Karpas-422 (cell line): ENCODE results near the gene MIA. TPM values are rescaled to one million over a fixed set of nuclear protein-coding genes. Genes with fewer than 3 reads are reported as not detected.
A peak's percentile ranks its signal among the peaks of the same experiment; 100 is the strongest.

ENCODE experiments used
- DNase-seq: peaks from one replicate; pipeline ENCODE4 v3.0.0-alpha.2; 2015
- H2AFZ ChIP-seq: fragments of 200-600 bp; sonication (generic); 2 replicates; pipeline ENCODE4 v1.6.1; 2014; ENCODE audit warnings: antibody characterized with exemption, low read length, mixed read lengths
- H3K27ac ChIP-seq: fragments of 200-600 bp; sonication (generic); 2 replicates; pipeline ENCODE4 v1.5.1; 2014; ENCODE audit warnings: mild to moderate bottlenecking, low read length, moderate library complexity
- H3K27me3 ChIP-seq: fragments of 200-600 bp; sonication (generic); 2 replicates; pipeline ENCODE4 v1.6.1; 2014; ENCODE audit warnings: low read length, mixed read lengths
- H3K36me3 ChIP-seq: fragments of 200-600 bp; sonication (generic); 2 replicates; pipeline ENCODE4 v1.6.1; 2014; ENCODE audit warnings: low read length, mixed read lengths; ENCODE audit not compliant: insufficient read depth
- H3K4me1 ChIP-seq: fragments of 200-600 bp; sonication (generic); 2 replicates; pipeline ENCODE4 v1.6.1; 2014; ENCODE audit warnings: mild to moderate bottlenecking, low read length, mixed read lengths
- H3K4me2 ChIP-seq: fragments of 200-600 bp; sonication (generic); 2 replicates; pipeline ENCODE4 v1.6.1; 2014; ENCODE audit warnings: low read length, low read depth, mild to moderate bottlenecking; ENCODE audit not compliant: poor library complexity, severe bottlenecking
- H3K4me3 ChIP-seq: fragments of 200-600 bp; sonication (generic); 2 replicates; pipeline ENCODE4 v1.5.1; 2014; ENCODE audit warnings: mild to moderate bottlenecking, antibody characterized with exemption, low read length, mixed read lengths
- H3K79me2 ChIP-seq: fragments of 200-600 bp; sonication (generic); 2 replicates; pipeline ENCODE4 v1.6.1; 2014; ENCODE audit warnings: mild to moderate bottlenecking, low read length, mixed read lengths
- H3K9ac ChIP-seq: fragments of 200-600 bp; sonication (generic); 2 replicates; pipeline ENCODE4 v1.6.0; 2014; ENCODE audit warnings: low read length
- H3K9me2 ChIP-seq: fragments of 200-600 bp; sonication (generic), shearing (Covaris generic); replicated peaks from 2 replicates; pipeline ENCODE4 v1.6.0; 2014; ENCODE audit warnings: mild to moderate bottlenecking, low read length, moderate library complexity; ENCODE audit not compliant: insufficient read depth
- H3K9me3 ChIP-seq: fragments of 300-700, 200-600 bp; sonication (generic); 2 replicates; pipeline ENCODE4 v1.6.1; 2014; ENCODE audit warnings: low read length, mixed read lengths
- H4K20me1 ChIP-seq: fragments of 200-600 bp; sonication (generic); 2 replicates; pipeline ENCODE4 v1.6.1; 2014; ENCODE audit warnings: mild to moderate bottlenecking, antibody characterized with exemption, low read length, low read depth; ENCODE audit not compliant: insufficient read depth
- total RNA-seq: library from RNA; depleted of rRNA; stranded (reverse); fragments of >200 nt; shearing (Covaris generic); gene quantifications from 2 replicates; pipeline ENCODE4 v1.2.3, GENCODE V29; 2014; ENCODE audit warnings: low replicate concordance

The MIA gene
- total RNA-seq, 1 experiment from 2014 or later, result not detected

GRCh38 chr19:40791996-40792395, 16.7 kb downstream of the MIA start:
- Histone ChIP-seq H3K36me3 (no peaks in the 10 kb centered on the region), H2AFZ (no peak overlapping the region), H3K4me1 (peaks cover 16% of the 10 kb centered on the region), H3K4me2 (peak overlapping the region; percentile 46), H3K27me3 (no peaks in the 10 kb centered on the region), H3K9me2 (no peaks in the 10 kb centered on the region), H3K79me2 (no peaks in the 10 kb centered on the region), H3K4me3 (no peak overlapping the region), H3K27ac (peak overlapping the region; percentile 46), H3K9ac (peak overlapping the region; percentile 15; the same call in 1 of the 2 replicates), H4K20me1 (no peaks in the 10 kb centered on the region), H3K9me3 (no peaks in the 10 kb centered on the region)
- DNase-seq, result no peak

DNA sequence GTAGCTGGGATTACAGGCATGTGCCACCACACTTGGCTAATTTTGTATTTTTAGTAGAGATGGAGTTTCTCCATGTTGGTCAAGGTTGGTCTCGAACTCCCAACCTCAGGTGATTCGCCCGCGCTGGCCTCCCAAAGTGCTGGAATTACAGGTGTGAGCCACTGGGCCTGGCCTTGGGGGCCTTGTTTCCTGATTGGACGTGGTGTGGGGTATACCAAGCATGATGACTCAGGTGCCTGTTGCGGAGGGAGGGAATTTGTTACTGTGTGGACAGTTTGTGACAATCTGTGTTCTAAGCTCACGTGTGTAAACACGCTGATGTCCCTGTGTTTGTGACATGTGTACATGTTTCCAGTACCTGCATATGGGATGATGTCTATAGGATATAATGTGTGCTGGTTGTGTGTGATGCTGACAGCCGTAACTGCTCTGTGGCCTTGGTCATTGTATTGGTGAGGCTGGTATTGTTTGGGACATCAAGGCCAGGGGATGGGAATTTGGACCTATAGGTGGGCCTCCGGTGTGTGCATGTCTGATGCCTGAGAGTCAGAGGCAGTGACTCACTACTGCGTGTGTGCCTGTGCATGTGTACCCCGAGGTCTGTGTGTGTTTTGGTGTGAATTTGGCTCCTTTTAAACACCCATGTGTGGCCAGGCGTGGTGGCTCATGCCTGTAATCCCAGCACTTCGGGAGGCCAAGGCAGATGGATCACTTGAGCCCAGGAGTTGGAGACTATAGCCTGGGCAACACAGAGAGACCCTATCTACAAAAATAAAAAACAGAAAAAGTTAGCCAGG, 22.0 kb downstream of the MIA start:
- Histone ChIP-seq H4K20me1 (peaks cover 24% of the 10 kb centered on the region), H3K4me3 (peak overlapping the region; percentile 63; the same call in 1 of the 2 replicates), H3K9ac (peak overlapping the region; percentile 71; the same call in 1 of the 2 replicates), H3K36me3 (peaks cover 5% of the 10 kb centered on the region; the same call in 1 of the 2 replicates), H3K79me2 (peaks cover 29% of the 10 kb centered on the region), H3K4me2 (peak overlapping the region; percentile 86), H3K4me1 (peaks cover 41% of the 10 kb centered on the region), H3K9me3 (no peaks in the 10 kb centered on the region), H2AFZ (no peak overlapping the region), H3K27me3 (no peaks in the 10 kb centered on the region), H3K9me2 (no peaks in the 10 kb centered on the region), H3K27ac (peak overlapping the region; percentile 93)
- no peak for DNase-seq

- Histone ChIP-seq H3K4me3 (peak overlapping the region; percentile 63), H3K4me1 (peaks cover 46% of the 10 kb centered on the region)
Observed at GRCh38 chr19:40797963-40798682, 22.8 kb downstream of the MIA start.

DNA sequence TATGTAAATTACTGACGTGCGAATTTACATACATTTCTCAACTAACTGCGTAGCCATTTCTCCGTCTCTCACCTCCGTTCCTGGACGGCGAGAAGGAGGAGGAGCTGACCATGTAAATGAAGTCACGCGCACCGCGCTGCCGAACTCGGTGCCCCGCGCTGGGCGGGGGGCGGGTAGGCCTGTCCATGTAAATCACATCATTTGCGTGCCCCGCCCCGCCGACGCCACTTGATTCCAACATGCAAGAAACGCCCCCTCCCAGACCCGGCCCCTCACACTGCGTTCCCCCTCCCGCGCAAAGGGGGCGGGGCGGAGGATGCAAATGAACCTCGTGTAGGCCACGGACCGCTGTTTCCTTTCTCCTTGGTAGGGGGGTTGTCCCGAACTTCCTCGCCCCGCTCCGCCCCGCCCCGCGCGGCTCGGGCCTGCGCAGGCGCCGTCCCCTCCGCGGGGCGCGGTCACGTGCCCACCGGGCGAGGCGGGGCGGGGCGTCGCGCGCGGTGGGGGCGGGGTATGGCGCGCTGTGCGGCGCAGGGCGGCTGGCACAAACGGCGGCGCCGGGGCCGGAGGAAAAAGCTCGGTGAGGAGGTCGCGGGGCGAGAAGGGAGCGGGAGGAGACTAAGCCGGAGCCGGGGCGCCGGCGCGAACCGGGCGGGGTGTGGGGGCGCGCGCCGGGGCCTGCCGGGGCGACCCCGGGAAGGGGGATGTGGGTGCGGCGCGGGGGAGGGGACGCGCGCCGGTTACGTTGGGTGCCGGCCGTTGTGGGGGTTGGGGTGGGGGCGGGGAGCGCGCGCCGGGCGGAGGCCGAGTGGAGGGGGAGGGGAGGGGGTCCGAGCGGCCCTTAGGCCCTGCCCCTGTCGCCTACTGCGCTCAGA, 23.6 kb downstream of the MIA start, which contains the start of gene EGLN2:
Gene EGLN2 (plus strand): TSS at position 509 of the 875 bp plus-strand sequence. CDS start 1,382 bp downstream, outside the sequence.
- Histone ChIP-seq H3K4me2 (peak within 1 kb of the TSS; percentile 86), H3K4me3 (peak within 1 kb of the TSS; percentile 90), H3K9me2 (no peaks in the 10 kb centered on the region), H4K20me1 (peaks cover 35% of the 10 kb centered on the region), H3K9me3 (no peaks in the 10 kb centered on the region), H3K79me2 (peaks cover 45% of the 10 kb centered on the region), H3K36me3 (peaks cover 5% of the 10 kb centered on the region; the same call in 1 of the 2 replicates), H3K27me3 (no peaks in the 10 kb centered on the region), H3K9ac (peak within 1 kb of the TSS; percentile 97), H3K27ac (peak within 1 kb of the TSS; percentile 93), H3K4me1 (peaks cover 54% of the 10 kb centered on the region), H2AFZ (0 out of 2 replicates have a peak within 1 kb of the TSS, but pooled peaks have one; percentile 5)
- peak; percentile 100 for DNase-seq

More at GRCh38 chr19:40797963-40798682, 22.8 kb downstream of the MIA start:
- 0 out of 2 replicates have a peak overlapping the region, but pooled peaks have one; percentile 5 for H2AFZ ChIP-seq
- no peaks in the 10 kb centered on the region for H3K9me3 ChIP-seq
- peaks cover 5% of the 10 kb centered on the region; the same call in 1 of the 2 replicates for H3K36me3 ChIP-seq
- peak overlapping the region; percentile 93 for H3K27ac ChIP-seq
- peak overlapping the region; percentile 86 for H3K4me2 ChIP-seq
- peak; percentile 92 for DNase-seq
- peaks cover 37% of the 10 kb centered on the region for H3K79me2 ChIP-seq
- H4K20me1 ChIP-seq, result peaks cover 30% of the 10 kb centered on the region
- H3K27me3 ChIP-seq, result no peaks in the 10 kb centered on the region
- peak overlapping the region; percentile 71 for H3K9ac ChIP-seq
- H3K9me2 ChIP-seq, result no peaks in the 10 kb centered on the region

DNA sequence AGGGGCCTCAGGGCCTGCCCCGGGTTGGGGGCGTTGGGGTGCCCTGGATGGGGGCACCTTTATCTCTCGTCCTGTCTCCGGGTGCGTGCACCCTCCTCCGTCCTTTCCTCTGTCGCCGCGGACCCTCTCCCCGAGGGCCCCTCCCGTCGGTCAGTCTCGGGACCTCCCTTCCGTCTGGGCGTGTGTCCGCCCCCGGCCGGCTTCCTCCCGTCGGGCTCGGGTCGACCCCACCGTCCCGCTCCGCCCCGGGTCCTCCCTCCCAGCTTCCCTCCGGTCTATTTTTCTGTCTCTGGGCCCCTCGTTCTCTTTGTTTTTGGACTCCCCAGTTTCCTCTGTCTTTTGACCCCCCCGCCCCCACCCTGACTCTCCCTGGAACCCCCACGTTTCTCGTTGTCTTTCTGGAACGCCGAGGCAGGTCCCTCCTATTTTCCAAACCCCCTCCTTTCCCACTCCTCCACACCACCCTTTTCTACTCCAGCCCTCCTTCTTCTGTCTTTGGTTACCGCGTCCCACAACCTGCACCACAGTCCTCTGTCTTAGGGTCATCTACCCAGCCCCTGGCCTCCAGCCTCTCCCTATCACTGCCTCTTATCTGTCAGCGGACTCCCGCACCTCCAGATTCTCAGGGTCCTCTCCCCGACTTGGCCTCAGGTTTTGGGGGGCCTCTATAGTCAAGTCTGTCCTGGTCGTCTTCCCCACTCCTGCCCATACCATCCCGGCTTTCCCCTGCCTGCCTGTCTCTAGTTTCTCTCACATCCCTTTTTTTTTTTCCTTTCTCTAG, 24.4 kb downstream of the MIA start:
- Histone ChIP-seq H3K27ac (peak overlapping the region; percentile 69), H3K27me3 (no peaks in the 10 kb centered on the region), H3K4me3 (peak overlapping the region; percentile 90), H3K4me1 (peaks cover 62% of the 10 kb centered on the region), H3K9me3 (no peaks in the 10 kb centered on the region), H2AFZ (no peak overlapping the region), H4K20me1 (peaks cover 42% of the 10 kb centered on the region), H3K9me2 (no peaks in the 10 kb centered on the region), H3K36me3 (peaks cover 5% of the 10 kb centered on the region; the same call in 1 of the 2 replicates), H3K4me2 (peak overlapping the region; percentile 85), H3K79me2 (peaks cover 53% of the 10 kb centered on the region), H3K9ac (peak overlapping the region; percentile 97)
- peak; percentile 70 for DNase-seq

GRCh38 chr19:40800339-40800996, 25.1 kb downstream of the MIA start:
- Histone ChIP-seq H3K4me3 (peak overlapping the region; percentile 90), H3K4me2 (peak overlapping the region; percentile 85), H3K27ac (peak overlapping the region; percentile 69), H4K20me1 (peaks cover 44% of the 10 kb centered on the region), H3K4me1 (peaks cover 69% of the 10 kb centered on the region), H3K36me3 (peaks cover 5% of the 10 kb centered on the region; the same call in 1 of the 2 replicates), H2AFZ (no peak overlapping the region), H3K9me2 (no peaks in the 10 kb centered on the region), H3K79me2 (peaks cover 60% of the 10 kb centered on the region), H3K9ac (peak overlapping the region; percentile 97), H3K9me3 (no peaks in the 10 kb centered on the region), H3K27me3 (no peaks in the 10 kb centered on the region)
- DNase-seq, result no peak

DNA sequence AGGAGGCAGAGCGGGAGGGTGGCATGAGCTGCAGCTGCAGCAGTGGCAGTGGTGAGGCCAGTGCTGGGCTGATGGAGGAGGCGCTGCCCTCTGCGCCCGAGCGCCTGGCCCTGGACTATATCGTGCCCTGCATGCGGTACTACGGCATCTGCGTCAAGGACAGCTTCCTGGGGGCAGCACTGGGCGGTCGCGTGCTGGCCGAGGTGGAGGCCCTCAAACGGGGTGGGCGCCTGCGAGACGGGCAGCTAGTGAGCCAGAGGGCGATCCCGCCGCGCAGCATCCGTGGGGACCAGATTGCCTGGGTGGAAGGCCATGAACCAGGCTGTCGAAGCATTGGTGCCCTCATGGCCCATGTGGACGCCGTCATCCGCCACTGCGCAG, 25.7 kb downstream of the MIA start:
- DNase-seq, result no peak
- Histone ChIP-seq H3K4me2 (peak overlapping the region; percentile 85), H3K4me3 (peak overlapping the region; percentile 90; the same call in 1 of the 2 replicates), H3K9ac (peak overlapping the region; percentile 97), H3K79me2 (peaks cover 65% of the 10 kb centered on the region), H3K27ac (no peak overlapping the region), H3K9me2 (no peaks in the 10 kb centered on the region), H3K9me3 (no peaks in the 10 kb centered on the region), H3K27me3 (no peaks in the 10 kb centered on the region), H2AFZ (no peak overlapping the region), H4K20me1 (peaks cover 50% of the 10 kb centered on the region), H3K4me1 (peaks cover 74% of the 10 kb centered on the region), H3K36me3 (peaks cover 5% of the 10 kb centered on the region; the same call in 1 of the 2 replicates)
